Measurements from ENCODE around the gene PTGIR. TPM values are rescaled to one million over a fixed set of nuclear protein-coding genes. Genes with fewer than 3 reads are reported as not detected.

PTGIR gene
- polyA plus RNA-seq (0.08 TPM in 1 of 3 replicates, not detected in the others), polyA minus RNA-seq (not detected in 3 replicates)
- not detected for polyA plus RNA-seq (2011; ENCODE audit: low read depth)
- not detected in 2 replicates for polyA plus RNA-seq (2011; cell fraction: cytosol; rRNA removed)
- polyA plus RNA-seq (2011; cell fraction: nucleus; rRNA removed): not detected in 2 replicates
- polyA plus RNA-seq (2012; ENCODE audit: low replicate concordance): not detected in 2 replicates
- polyA minus RNA-seq (2011; cell fraction: cytosol; rRNA and poly(A)+ RNA removed): not detected
- not detected in 2 replicates for polyA minus RNA-seq (2011; cell fraction: nucleus; rRNA and poly(A)+ RNA removed)

DNA sequence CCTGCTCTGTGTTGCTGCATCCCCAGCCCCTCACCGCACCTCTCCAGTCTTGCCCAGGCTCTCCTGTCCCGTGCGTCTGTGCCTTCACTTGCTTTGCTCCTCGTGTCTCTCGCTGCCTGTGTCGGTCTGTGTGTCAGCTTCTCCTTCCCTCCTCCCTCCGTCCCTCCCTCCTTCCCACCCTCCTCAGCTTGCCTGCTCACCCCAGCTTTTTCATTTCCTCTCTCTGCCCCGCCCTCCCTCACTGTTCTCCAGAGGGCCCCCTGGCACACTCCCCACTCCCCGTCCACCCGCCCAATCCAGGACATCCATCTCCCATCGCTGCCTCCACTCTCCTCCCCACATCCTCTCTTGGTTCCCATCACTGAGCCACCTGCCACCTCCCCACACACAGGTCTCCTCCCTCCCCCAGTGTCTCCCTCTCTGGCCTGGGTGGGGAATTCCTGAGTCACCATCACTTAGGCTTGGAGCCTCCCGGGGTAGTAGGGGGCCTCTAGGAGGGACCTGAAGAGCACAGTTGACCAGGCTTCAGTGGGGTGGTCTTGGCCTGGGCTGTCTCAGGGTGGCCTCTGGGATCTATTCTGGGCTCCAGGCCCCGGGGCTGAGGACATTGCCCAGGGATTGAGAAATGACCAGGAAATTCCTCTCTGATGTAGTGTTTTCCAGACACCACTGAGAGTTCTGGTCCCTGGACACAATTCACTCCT, at the start of gene PTGIR:
PTGIR (minus strand) TSS at position 132 of the 704 bp plus-strand sequence. CDS start 864 bp downstream, outside the sequence.
- no peaks in the 10 kb centered on the region for H3K9me3 ChIP-seq (ENCODE audit: control insufficient read depth, low read depth, low read length)
- no peaks in the 10 kb centered on the region for H3K79me2 ChIP-seq (ENCODE audit: control insufficient read depth, insufficient read depth, low read length)
- no peaks in the 10 kb centered on the region for H3K9me1 ChIP-seq (ENCODE audit: control insufficient read depth, extremely low read depth, insufficient read depth, low read length)
- no peaks in the 10 kb centered on the region for H4K20me1 ChIP-seq (ENCODE audit: control insufficient read depth, extremely low read depth, insufficient read depth, low read length)
- H3K4me3 ChIP-seq (ENCODE audit: control insufficient read depth in 2 of 3, extremely low read depth in 1 of 3, insufficient read depth in 2 of 3, low read depth in 1 of 3, low read length in 3 of 3): no peak within 1 kb of the TSS
- H2AFZ ChIP-seq (ENCODE audit: control insufficient read depth, low read length): no peak within 1 kb of the TSS
- H3K9ac ChIP-seq (ENCODE audit: control insufficient read depth, extremely low read depth, insufficient read depth, low read length): no peak within 1 kb of the TSS
- H3K4me2 ChIP-seq (ENCODE audit: control insufficient read depth, extremely low read depth, insufficient read depth, low read depth, low read length): no peak within 1 kb of the TSS
- no peaks in the 10 kb centered on the region for H3K36me3 ChIP-seq (ENCODE audit: control insufficient read depth in 2 of 2, extremely low read depth in 1 of 2, insufficient read depth in 2 of 2, low read length in 2 of 2)
- DNase-seq (ENCODE audit: low read depth, low spot score) (no peak), FAIRE-seq (no peak)
- H3K4me1 ChIP-seq (ENCODE audit: control insufficient read depth, extremely low read depth, insufficient read depth, low read length): peaks cover 4% of the 10 kb centered on the region
- no peak for TF ChIP-seq EZH2 (IDR thresholded peaks at IDR 0.05; ENCODE audit: low read length)
- TF ChIP-seq CTCF (optimal IDR thresholded peaks at IDR 0.05 in 1 of 3, IDR thresholded peaks at IDR 0.05 in 1 of 3, conservative IDR thresholded peaks at IDR 0.05 in 1 of 3; ENCODE audit: extremely low read depth in 1 of 3, insufficient read depth in 2 of 3, low read length in 3 of 3): no peak
- peaks cover 14% of the 10 kb centered on the region for H3K27me3 ChIP-seq (ENCODE audit: control insufficient read depth, extremely low read depth, insufficient read depth, low read length)
- H3K27ac ChIP-seq (ENCODE audit: control insufficient read depth, insufficient read depth, low read length): no peak within 1 kb of the TSS
- dilution Hi-C loops (cut with MboI; ENCODE audit: extremely low pct_ligation_motif_present, low sequenced_read_pairs): no loop called here

DNA sequence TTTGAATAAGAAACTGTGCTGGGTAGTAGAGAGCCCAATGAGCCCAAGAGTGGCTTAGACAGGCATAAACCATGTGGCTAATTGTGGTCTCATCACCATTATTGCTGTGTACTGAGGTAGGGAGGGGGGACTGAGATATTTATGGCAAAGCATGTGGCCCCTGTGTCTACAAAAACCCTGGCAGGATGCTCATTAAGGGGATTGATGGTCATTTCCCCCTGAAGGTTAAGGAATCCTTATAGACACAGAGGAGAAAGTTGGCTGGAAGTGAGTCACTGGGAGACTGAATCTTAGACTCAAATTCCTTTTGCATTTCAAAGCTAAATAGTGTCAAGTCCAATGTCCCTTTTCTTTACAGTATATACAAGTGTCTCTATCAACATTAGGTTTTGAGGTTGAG, 45.9 kb upstream of the PTGIR start:
- Histone ChIP-seq H3K79me2 (ENCODE audit: control insufficient read depth, insufficient read depth, low read length) (no peaks in the 10 kb centered on the region), H3K9me3 (ENCODE audit: control insufficient read depth, low read depth, low read length) (no peaks in the 10 kb centered on the region), H3K4me2 (ENCODE audit: control insufficient read depth, extremely low read depth, insufficient read depth, low read depth, low read length) (no peak overlapping the region), H4K20me1 (ENCODE audit: control insufficient read depth, extremely low read depth, insufficient read depth, low read length) (no peaks in the 10 kb centered on the region), H3K4me1 (ENCODE audit: control insufficient read depth, extremely low read depth, insufficient read depth, low read length) (no peaks in the 10 kb centered on the region), H3K27me3 (ENCODE audit: control insufficient read depth, extremely low read depth, insufficient read depth, low read length) (no peaks in the 10 kb centered on the region), H2AFZ (ENCODE audit: control insufficient read depth, low read length) (no peak overlapping the region), H3K9ac (ENCODE audit: control insufficient read depth, extremely low read depth, insufficient read depth, low read length) (no peak overlapping the region), H3K36me3 (ENCODE audit: control insufficient read depth in 2 of 2, extremely low read depth in 1 of 2, insufficient read depth in 2 of 2, low read length in 2 of 2) (peaks cover 10 to 14% of the 10 kb centered on the region in 2 experiments), H3K27ac (ENCODE audit: control insufficient read depth, insufficient read depth, low read length) (no peak overlapping the region), H3K4me3 (ENCODE audit: control insufficient read depth in 2 of 3, extremely low read depth in 1 of 3, insufficient read depth in 2 of 3, low read depth in 1 of 3, low read length in 3 of 3) (no peak overlapping the region), H3K9me1 (ENCODE audit: control insufficient read depth, extremely low read depth, insufficient read depth, low read length) (no peaks in the 10 kb centered on the region)
- FAIRE-seq (no peak), DNase-seq (ENCODE audit: low read depth, low spot score) (no peak)
- dilution Hi-C loops (cut with MboI; ENCODE audit: extremely low pct_ligation_motif_present, low sequenced_read_pairs): no loop called here
- no peak for TF ChIP-seq CTCF (optimal IDR thresholded peaks at IDR 0.05 in 1 of 3, IDR thresholded peaks at IDR 0.05 in 1 of 3, conservative IDR thresholded peaks at IDR 0.05 in 1 of 3; ENCODE audit: extremely low read depth in 1 of 3, insufficient read depth in 2 of 3, low read length in 3 of 3)
- no peak for TF ChIP-seq EZH2 (IDR thresholded peaks at IDR 0.05; ENCODE audit: low read length)

All from keratinocyte (primary cell).